Nephron (organoid): Measurements from ENCODE around the gene RAB1A.

Experiments used
- H3K27ac Mint-ChIP-seq, 3 experiments: 2 replicates each; pipeline ENCODE4 v1.8.0; 2020; ENCODE audit warnings: mixed read lengths in 3 of 3, mild to moderate bottlenecking in 2 of 3, moderate library complexity in 1 of 3
- H3K27me3 Mint-ChIP-seq: 2 replicates; pipeline ENCODE4 v1.8.0; 2021; ENCODE audit warnings: low read depth, mild to moderate bottlenecking, moderate library complexity, mixed read lengths
- H3K36me3 Mint-ChIP-seq: 2 replicates; pipeline ENCODE4 v1.8.0; 2020; ENCODE audit warnings: low read depth, mixed read lengths
- H3K4me1 Mint-ChIP-seq: 2 replicates; pipeline ENCODE4 v1.8.0; 2020; ENCODE audit warnings: mixed read lengths
- H3K4me3 Mint-ChIP-seq, 3 experiments: 2 replicates each; pipeline ENCODE4 v1.8.0; 2020; ENCODE audit warnings: mild to moderate bottlenecking in 3 of 3, mixed read lengths in 3 of 3, moderate library complexity in 2 of 3
- H3K9me3 Mint-ChIP-seq: 2 replicates; pipeline ENCODE4 v1.8.0; 2020; ENCODE audit warnings: mixed read lengths
- CTCF ChIP-seq, 3 experiments: fragments of 200-600 bp; sonication (generic); IDR thresholded peaks; one replicate each; pipeline ENCODE4 v1.5.0; 2021; ENCODE audit warnings: antibody characterized with exemption in 3 of 3; ENCODE audit not compliant: unreplicated experiment in 3 of 3

The RAB1A gene

GRCh38 chr2:65053199-65053598 is 76.7 kb downstream of the RAB1A start:
- Mint-ChIP-seq H3K36me3 (peaks cover 15% of the 10 kb centered on the region), H3K4me1 (peaks cover 24% of the 10 kb centered on the region), H3K4me3 (peak overlapping the region in 2 of 3 experiments; percentile 14 to 49), H3K27me3 (no peaks in the 10 kb centered on the region), H3K27ac (no peak overlapping the region), H3K9me3 (peaks cover 5% of the 10 kb centered on the region)
- TF ChIP-seq CTCF (IDR thresholded peaks at IDR 0.05; ENCODE audit: unreplicated experiment in 3 of 3), result no peak

GRCh38 chr2:65050931-65051330 is 79.0 kb downstream of the RAB1A start:
- Mint-ChIP-seq H3K4me3 (no peak overlapping the region), H3K4me1 (peaks cover 9% of the 10 kb centered on the region), H3K27ac (no peak overlapping the region), H3K36me3 (peaks cover 22% of the 10 kb centered on the region), H3K27me3 (no peaks in the 10 kb centered on the region), H3K9me3 (peaks cover 7% of the 10 kb centered on the region)
- TF ChIP-seq CTCF (IDR thresholded peaks at IDR 0.05; ENCODE audit: unreplicated experiment in 3 of 3), result no peak

- Mint-ChIP-seq H3K9me3 (peaks cover 7% of the 10 kb centered on the region), H3K27ac (no peak overlapping the region), H3K36me3 (peaks cover 34% of the 10 kb centered on the region), H3K4me1 (no peaks in the 10 kb centered on the region), H3K4me3 (no peak overlapping the region), H3K27me3 (no peaks in the 10 kb centered on the region)
- TF ChIP-seq CTCF (IDR thresholded peaks at IDR 0.05; ENCODE audit: unreplicated experiment in 3 of 3), result no peak
These were observed 80.8 kb downstream of the RAB1A start for GRCh38 chr2:65049010-65049639.

GRCh38 chr2:65046633-65047407 is 83.1 kb downstream of the RAB1A start:
- no peak overlapping the region for H3K4me3 Mint-ChIP-seq

GRCh38 chr2:65045651-65046050 is 84.3 kb downstream of the RAB1A start:
- peaks cover 29% of the 10 kb centered on the region for H3K36me3 Mint-ChIP-seq
- no peaks in the 10 kb centered on the region for H3K27me3 Mint-ChIP-seq
- H3K4me3 Mint-ChIP-seq, result no peak overlapping the region
- H3K4me1 Mint-ChIP-seq, result no peaks in the 10 kb centered on the region
- H3K9me3 Mint-ChIP-seq, result peaks cover 7% of the 10 kb centered on the region
- H3K27ac Mint-ChIP-seq, result no peak overlapping the region
- no peak for TF ChIP-seq CTCF (IDR thresholded peaks at IDR 0.05; ENCODE audit: unreplicated experiment in 3 of 3)

More at GRCh38 chr2:65046633-65047407, 83.1 kb downstream of the RAB1A start:
- TF ChIP-seq CTCF (IDR thresholded peaks at IDR 0.05; ENCODE audit: unreplicated experiment in 3 of 3), result no peak
- Mint-ChIP-seq H3K9me3 (peaks cover 7% of the 10 kb centered on the region), H3K36me3 (peaks cover 32% of the 10 kb centered on the region), H3K4me1 (no peaks in the 10 kb centered on the region), H3K27me3 (no peaks in the 10 kb centered on the region), H3K27ac (no peak overlapping the region)
